H1 (cell line): ENCODE measurements around the gene NHEJ1. TPM values are rescaled to one million over a fixed set of nuclear protein-coding genes. Genes with fewer than 3 reads are reported as not detected.

Experiments
- ASH2L ChIP-seq: fragments of 200-600, 300-600 bp; sonication (generic); IDR thresholded peaks from one replicate; pipeline ENCODE4 v1.7.1; 2017; ENCODE audit warnings: low read length
- CBX5 ChIP-seq: fragments of 300-800, 300-1000 bp; sonication (generic); IDR thresholded peaks from 2 replicates; pipeline ENCODE4 v1.7.1; 2016; ENCODE audit warnings: antibody characterized with exemption, low read length, low read depth
- CTBP2 ChIP-seq: IDR thresholded peaks from 2 replicates; pipeline ENCODE4 v1.7.0; 2011; ENCODE audit warnings: borderline replicate concordance, mild to moderate bottlenecking, moderate library complexity, mixed read lengths, low read length; ENCODE audit not compliant: insufficient read depth, insufficient read length
- EP300 ChIP-seq, 2 experiments: IDR thresholded peaks; 1 replicate in 1 of 2; 2 replicates in 1 of 2; pipeline ENCODE4 v1.6.1; 2011 to 2012; ENCODE audit warnings: low read depth in 2 of 2, low read length in 2 of 2, mild to moderate bottlenecking in 2 of 2, borderline replicate concordance in 1 of 2, inconsistent platforms in 1 of 2, moderate library complexity in 1 of 2
- HDAC2 ChIP-seq, 2 experiments: fragments of 300-600 bp in 1 of 2; sonication (generic) in 1 of 2; IDR thresholded peaks; 2 replicates each; pipeline ENCODE4 v1.6.1; 2011 to 2012; ENCODE audit warnings: low read depth in 2 of 2, low read length in 2 of 2, mild to moderate bottlenecking in 2 of 2, moderate library complexity in 2 of 2, borderline replicate concordance in 1 of 2, inconsistent platforms in 1 of 2
- HDAC6 ChIP-seq: IDR thresholded peaks from one replicate; pipeline ENCODE4 v1.7.1; 2012; ENCODE audit warnings: low read depth, mild to moderate bottlenecking, inconsistent platforms, low read length, moderate library complexity
- JUND ChIP-seq: IDR thresholded peaks from 2 replicates; pipeline ENCODE4 v1.6.1; 2011; ENCODE audit warnings: mild to moderate bottlenecking, improper control_type of control experiment, low read length
- KDM1A ChIP-seq: fragments of 200-600, 300-600 bp; sonication (generic); IDR thresholded peaks from 2 replicates; pipeline ENCODE4 v1.7.1; 2016; ENCODE audit warnings: mild to moderate bottlenecking, low read length, borderline replicate concordance
- MAFK ChIP-seq: IDR thresholded peaks from 2 replicates; pipeline ENCODE4 v1.6.1; 2012; ENCODE audit warnings: low read depth, mild to moderate bottlenecking, improper control_type of control experiment, low read length
- PHF8 ChIP-seq: fragments of 200-600 bp; sonication (generic); conservative IDR thresholded peaks from 2 replicates; pipeline ENCODE4 v1.7.1; 2012; ENCODE audit warnings: low read depth, mild to moderate bottlenecking, inconsistent platforms, low read length, moderate library complexity
- POLR2AphosphoS5 ChIP-seq: IDR thresholded peaks from 2 replicates; pipeline ENCODE4 v1.6.1; 2011; ENCODE audit warnings: low read depth, low read length
- RBBP5 ChIP-seq: IDR thresholded peaks from 2 replicates; pipeline ENCODE4 v1.7.1; 2012; ENCODE audit warnings: low read depth, mild to moderate bottlenecking, inconsistent platforms, low read length, moderate library complexity, borderline replicate concordance
- RFX5 ChIP-seq: IDR thresholded peaks from 2 replicates; pipeline ENCODE4 v1.6.1; 2011; ENCODE audit warnings: low read depth, low read length, improper control_type of control experiment, borderline replicate concordance
- RNF2 ChIP-seq: fragments of 200-900, 300-1000 bp; sonication (generic); IDR thresholded peaks from 2 replicates; pipeline ENCODE4 v1.7.1; 2016; ENCODE audit warnings: borderline replicate concordance, low read depth, mild to moderate bottlenecking, antibody characterized with exemption, low read length; ENCODE audit not compliant: poor library complexity, severe bottlenecking; ENCODE audit errors: missing control alignments
- SAP30 ChIP-seq: fragments of 300-600 bp; sonication (generic); IDR thresholded peaks from 2 replicates; pipeline ENCODE4 v1.7.1; 2012; ENCODE audit warnings: low read length, moderate library complexity, mild to moderate bottlenecking, inconsistent platforms; ENCODE audit not compliant: insufficient read depth, insufficient replicate concordance
- SIN3A ChIP-seq, 2 experiments: IDR thresholded peaks in 1 of 2; conservative IDR thresholded peaks in 1 of 2; 2 replicates each; pipeline ENCODE4 v1.6.1; 2011 to 2012; ENCODE audit warnings: low read length in 2 of 2, improper control_type of control experiment in 1 of 2, low read depth in 1 of 2, mild to moderate bottlenecking in 1 of 2
- SIX5 ChIP-seq: IDR thresholded peaks from 2 replicates; pipeline ENCODE4 v1.6.1; 2011; ENCODE audit warnings: mild to moderate bottlenecking, low read depth, low read length
- SP1 ChIP-seq: IDR thresholded peaks from 2 replicates; pipeline ENCODE4 v1.6.1; 2011; ENCODE audit warnings: low read depth, low read length
- SP4 ChIP-seq: IDR thresholded peaks from 2 replicates; pipeline ENCODE4 v1.6.1; 2012; ENCODE audit warnings: low read length, inconsistent platforms
- TAF1 ChIP-seq: IDR thresholded peaks from 2 replicates; pipeline ENCODE4 v1.6.1; 2011; ENCODE audit warnings: mild to moderate bottlenecking, low read depth, low read length
- TCF12 ChIP-seq: IDR thresholded peaks from 2 replicates; pipeline ENCODE4 v1.6.1; 2011; ENCODE audit warnings: low read depth, mild to moderate bottlenecking, low read length
- YY1 ChIP-seq: IDR thresholded peaks from 2 replicates; pipeline ENCODE4 v1.6.1; 2011; ENCODE audit warnings: low read depth, mild to moderate bottlenecking, low read length
- ZNF274 ChIP-seq: IDR thresholded peaks from 2 replicates; pipeline ENCODE4 v1.7.0; 2012; ENCODE audit warnings: low read length, borderline replicate concordance; ENCODE audit errors: extremely low read depth
- polyA plus RNA-seq, 7 experiments: library from polyadenylated mRNA; depleted of rRNA in 3 of 7; stranded (reverse) in 5 of 7; unstranded in 2 of 7; fragments of >200 nt in 5 of 7; fragments of 200-250 nt in 2 of 7; gene quantifications; 1 replicate in 5 of 7; 2 replicates in 1 of 7; 4 replicates in 1 of 7; pipeline versions ENCODE4 v1.2.1 to v1.2.3, GENCODE V29; 2011 to 2013; ENCODE audit warnings: missing spikeins in 2 of 7, mixed read lengths in 2 of 7
- total RNA-seq: library from RNA; stranded (reverse); fragmentation: NEBNext Ultra II Directional; extraction: Animal tissue kit (Norgen Biotek cat#: 25700); gene quantifications from 2 replicates; pipeline ENCODE4 v1.2.1, GENCODE V29; 2021

NHEJ1 gene
- total and polyA plus RNA-seq, 2 of the 8 experiments (the other 6 are each of a cell fraction or from before 2014, with no cell fraction given), result 22.7 to 24.1 TPM

DNA sequence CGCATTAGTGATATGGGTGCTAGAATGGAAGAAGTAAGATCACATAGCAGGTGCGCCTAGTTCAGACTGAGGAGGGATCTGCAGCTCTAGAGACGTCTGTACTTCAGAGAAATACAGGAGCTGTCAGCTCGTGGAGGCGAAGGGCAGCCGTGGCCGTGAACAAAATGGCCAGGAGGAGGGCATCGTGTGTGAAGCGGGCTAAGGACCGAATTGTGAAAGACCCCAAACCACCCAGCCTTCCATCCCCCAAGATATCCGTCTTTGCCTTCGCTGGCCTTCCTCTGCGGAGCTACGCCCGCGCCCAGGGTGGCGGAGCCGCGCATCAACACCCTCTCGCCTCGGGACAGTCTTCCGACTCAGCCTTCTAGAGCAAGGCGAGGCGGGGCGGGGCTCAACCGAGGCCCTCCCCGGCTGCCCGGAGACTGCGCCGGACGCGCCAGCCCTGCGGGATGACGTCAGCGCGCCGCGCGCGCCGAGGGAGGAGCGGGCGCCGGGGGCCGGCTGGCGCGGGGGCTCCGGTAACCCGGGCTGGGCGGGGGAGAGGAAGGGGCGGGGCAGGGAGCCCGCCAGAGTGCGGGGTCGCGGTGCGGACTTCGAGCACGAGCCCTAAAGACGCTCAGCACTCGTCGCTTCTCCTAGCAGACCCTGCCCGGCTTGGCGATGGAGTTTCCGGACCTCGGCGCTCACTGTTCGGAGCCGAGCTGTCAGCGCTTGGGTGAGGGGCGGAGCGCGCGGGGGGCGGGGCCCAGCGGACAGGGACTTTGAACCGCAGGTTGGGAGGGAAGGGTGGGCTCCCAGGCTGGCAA lies 45.9 kb upstream of the NHEJ1 start, which contains the start of gene ZFAND2B (continued):
- peak in 1 of 2 experiments; percentile 16; a peak in 1 of 4 replicates for TF ChIP-seq HDAC2 (IDR thresholded peaks at IDR 0.05; ENCODE audit: borderline replicate concordance in 1 of 2, low read depth in 2 of 2, low read length in 2 of 2)
- TF ChIP-seq ZNF274, result no peak
- TF ChIP-seq JUND, result peak; percentile 74
- TF ChIP-seq YY1, result no peak
- no peak; the same call in 1 of the 2 replicates for TF ChIP-seq SP4
- TF ChIP-seq PHF8, result peak; percentile 46
- no peak for TF ChIP-seq CBX5
- no peak for TF ChIP-seq TCF12
- no peak for TF ChIP-seq CTBP2
- TF ChIP-seq SIX5, result no peak
- TF ChIP-seq POLR2AphosphoS5, result peak; percentile 87
- TF ChIP-seq KDM1A, result no peak
- TF ChIP-seq HDAC6, result no peak
- no peak; the same call in 1 of the 2 replicates for TF ChIP-seq RBBP5
- peak; percentile 54 for TF ChIP-seq SAP30
- peak; percentile 88 for TF ChIP-seq TAF1
- TF ChIP-seq RFX5, result no peak
- no peak for TF ChIP-seq MAFK
- no peak for TF ChIP-seq EP300 (IDR thresholded peaks at IDR 0.05; ENCODE audit: borderline replicate concordance in 1 of 2, low read depth in 2 of 2, low read length in 2 of 2)
- no peak for TF ChIP-seq SP1
- no peak for TF ChIP-seq RNF2
- TF ChIP-seq SIN3A (conservative IDR thresholded peaks at IDR 0.05 in 1 of 2, IDR thresholded peaks at IDR 0.05 in 1 of 2; ENCODE audit: low read depth in 1 of 2, low read length in 2 of 2), result peak; percentile 16 to 68; a peak in 2 of 4 replicates
- peak; percentile 59 for TF ChIP-seq ASH2L
